Measurements from ENCODE around the gene VIPR1.

VIPR1 gene

DNA sequence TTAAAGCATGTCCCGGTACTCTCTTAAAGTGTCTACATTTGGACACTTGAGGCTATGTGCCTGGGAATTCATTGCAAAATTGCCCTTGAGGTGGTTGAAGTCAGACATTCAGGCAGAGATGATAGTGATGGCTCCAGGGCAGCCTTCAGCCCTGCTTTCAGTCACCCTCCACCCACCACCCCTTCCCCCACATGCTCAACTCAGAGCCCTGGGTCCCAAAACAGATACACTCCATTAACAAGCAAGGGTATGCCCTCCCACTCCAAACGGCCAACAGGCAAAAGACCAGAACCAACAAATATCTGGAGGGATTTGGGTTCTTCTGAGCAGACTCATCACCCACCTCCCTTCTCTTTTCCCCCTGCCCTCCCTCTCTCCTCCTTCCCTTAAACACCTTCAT is 29.9 kb upstream of the VIPR1 start:
- no peak overlapping the region for H3K4me3 ChIP-seq (ENCODE audit: low read depth, low read length)
- in situ Hi-C loops (cut with HindIII; ENCODE audit: low sequenced_read_pairs): no loop called here
- DNase-seq (ENCODE audit: low read depth, low spot score): no peak
- TF ChIP-seq, protein P1, sequence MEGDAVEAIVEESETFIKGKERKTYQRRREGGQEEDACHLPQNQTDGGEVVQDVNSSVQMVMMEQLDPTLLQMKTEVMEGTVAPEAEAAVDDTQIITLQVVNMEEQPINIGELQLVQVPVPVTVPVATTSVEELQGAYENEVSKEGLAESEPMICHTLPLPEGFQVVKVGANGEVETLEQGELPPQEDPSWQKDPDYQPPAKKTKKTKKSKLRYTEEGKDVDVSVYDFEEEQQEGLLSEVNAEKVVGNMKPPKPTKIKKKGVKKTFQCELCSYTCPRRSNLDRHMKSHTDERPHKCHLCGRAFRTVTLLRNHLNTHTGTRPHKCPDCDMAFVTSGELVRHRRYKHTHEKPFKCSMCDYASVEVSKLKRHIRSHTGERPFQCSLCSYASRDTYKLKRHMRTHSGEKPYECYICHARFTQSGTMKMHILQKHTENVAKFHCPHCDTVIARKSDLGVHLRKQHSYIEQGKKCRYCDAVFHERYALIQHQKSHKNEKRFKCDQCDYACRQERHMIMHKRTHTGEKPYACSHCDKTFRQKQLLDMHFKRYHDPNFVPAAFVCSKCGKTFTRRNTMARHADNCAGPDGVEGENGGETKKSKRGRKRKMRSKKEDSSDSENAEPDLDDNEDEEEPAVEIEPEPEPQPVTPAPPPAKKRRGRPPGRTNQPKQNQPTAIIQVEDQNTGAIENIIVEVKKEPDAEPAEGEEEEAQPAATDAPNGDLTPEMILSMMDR (IDR thresholded peaks at IDR 0.05; ENCODE audit: low read depth, low read length): no peak

DNA sequence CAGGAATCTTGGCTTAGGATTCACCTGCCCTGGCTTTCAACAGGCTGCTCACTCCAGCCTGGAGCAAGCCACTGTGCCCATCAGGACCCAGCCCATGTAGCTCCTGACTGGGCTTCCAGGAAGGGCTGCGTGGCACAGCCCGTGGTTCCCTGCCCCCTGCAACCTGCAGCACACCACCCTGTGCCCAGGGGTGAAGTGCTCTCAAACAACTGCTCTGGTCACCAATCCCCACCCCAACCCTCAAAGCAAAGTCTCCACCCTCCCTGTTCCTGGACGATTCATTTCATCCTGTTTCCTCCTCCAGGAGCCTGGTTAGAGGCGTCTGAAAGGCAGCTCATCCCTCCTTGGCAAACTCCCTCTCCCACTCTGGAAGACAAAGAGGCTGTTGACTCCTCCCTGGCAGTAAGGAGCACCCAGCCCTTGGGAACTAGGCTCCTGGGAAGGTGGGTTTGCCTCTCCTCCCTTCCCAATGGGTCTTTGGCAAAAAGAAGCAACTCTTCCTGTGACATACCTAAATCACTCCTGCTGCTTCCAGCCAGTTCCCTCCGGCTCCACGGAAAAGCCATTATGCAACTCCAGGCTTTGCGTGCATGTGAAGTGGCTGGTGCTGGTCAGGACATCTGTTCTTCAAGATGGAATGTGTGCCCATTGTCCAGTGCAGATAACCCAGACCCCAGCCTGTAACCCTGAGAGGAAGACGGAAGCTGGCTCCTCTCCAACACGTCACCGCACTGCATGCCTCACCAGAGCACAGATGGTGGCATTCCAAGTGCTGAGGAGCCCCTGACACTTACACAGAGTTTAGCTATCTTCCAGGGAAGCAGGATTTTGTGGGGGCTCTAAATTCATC is 29.1 kb upstream of the VIPR1 start:
- DNase-seq (ENCODE audit: low read depth, low spot score): no peak

DNA sequence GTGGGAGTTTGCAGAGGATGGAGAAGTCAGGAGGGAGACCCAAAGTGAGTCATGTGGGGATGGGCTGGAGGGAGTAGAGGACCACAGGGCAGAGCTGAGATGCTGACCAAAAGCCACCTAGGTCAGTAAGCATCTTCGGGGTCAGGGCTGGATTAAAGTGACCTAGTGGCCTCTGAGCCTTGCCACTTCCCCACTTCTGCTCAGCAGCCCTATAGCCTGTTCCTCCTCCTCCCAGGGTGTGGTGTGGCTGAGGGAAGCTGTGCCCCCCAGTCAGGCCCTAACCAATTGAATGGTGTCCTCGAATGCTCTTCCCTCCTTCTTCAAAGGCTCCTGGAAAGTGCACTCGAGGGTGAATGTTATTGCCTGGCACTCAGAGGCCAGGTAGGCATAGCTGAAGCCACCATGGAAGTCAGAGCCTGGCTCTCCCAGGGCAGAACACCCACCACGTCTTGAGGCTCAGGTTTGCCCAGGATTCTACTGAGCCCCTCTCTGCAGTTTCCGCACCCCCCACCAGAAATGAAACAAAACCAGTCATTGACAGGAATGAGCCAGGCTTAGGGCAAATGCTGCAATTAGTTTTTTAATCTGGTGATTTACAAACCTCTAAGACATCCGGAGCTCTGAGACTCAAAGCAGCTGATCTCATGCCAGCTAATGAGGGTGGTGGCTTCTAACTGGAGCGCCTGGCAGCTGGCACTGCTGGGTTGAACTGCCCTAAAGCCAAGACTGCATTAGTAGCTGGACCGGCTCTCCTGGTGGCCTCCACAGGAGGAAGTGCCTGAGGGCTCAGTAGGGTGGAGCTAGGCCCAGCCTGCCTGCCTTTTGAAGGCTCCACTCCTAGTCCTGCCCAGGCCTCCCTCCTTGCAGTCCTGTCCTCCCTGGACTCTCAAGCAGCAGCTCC is 26.0 kb upstream of the VIPR1 start:
- DNase-seq (ENCODE audit: low read depth, low spot score): no peak
- in situ Hi-C loops (cut with HindIII; ENCODE audit: low sequenced_read_pairs): no loop called here
- TF ChIP-seq, protein P1 (IDR thresholded peaks at IDR 0.05; ENCODE audit: low read depth, low read length): no peak
- no peak overlapping the region for H3K4me3 ChIP-seq (ENCODE audit: low read depth, low read length)

More for the DNA sequence above, 29.1 kb upstream of the VIPR1 start:
- no peak overlapping the region for H3K4me3 ChIP-seq (ENCODE audit: low read depth, low read length)
- TF ChIP-seq, protein P1 (IDR thresholded peaks at IDR 0.05; ENCODE audit: low read depth, low read length): no peak
- in situ Hi-C loops (cut with HindIII; ENCODE audit: low sequenced_read_pairs): no loop called here

DNA sequence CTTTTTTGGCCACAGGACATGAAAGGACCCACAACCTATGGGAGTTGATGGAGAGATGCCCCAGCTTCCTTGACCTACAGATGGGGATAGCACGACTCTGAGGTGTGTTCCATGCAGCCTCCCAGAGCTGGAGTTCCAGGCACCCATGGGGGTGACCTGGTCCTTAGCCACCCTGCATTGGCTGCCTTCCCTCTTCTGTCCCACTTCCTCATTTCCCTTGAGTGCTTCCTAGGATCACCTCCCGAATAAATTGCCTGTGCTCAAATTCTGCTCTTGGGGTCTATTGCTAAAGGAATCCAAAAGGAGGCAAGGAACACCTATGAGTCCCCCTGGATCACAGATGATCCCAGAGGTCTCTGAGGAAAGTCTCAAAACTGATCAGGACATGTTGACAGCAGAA is 24.7 kb upstream of the VIPR1 start:
- in situ Hi-C loops (cut with HindIII; ENCODE audit: low sequenced_read_pairs): no loop called here
- no peak for DNase-seq (ENCODE audit: low read depth, low spot score)
- TF ChIP-seq, protein P1 (IDR thresholded peaks at IDR 0.05; ENCODE audit: low read depth, low read length): no peak
- no peak overlapping the region for H3K4me3 ChIP-seq (ENCODE audit: low read depth, low read length)

DNA sequence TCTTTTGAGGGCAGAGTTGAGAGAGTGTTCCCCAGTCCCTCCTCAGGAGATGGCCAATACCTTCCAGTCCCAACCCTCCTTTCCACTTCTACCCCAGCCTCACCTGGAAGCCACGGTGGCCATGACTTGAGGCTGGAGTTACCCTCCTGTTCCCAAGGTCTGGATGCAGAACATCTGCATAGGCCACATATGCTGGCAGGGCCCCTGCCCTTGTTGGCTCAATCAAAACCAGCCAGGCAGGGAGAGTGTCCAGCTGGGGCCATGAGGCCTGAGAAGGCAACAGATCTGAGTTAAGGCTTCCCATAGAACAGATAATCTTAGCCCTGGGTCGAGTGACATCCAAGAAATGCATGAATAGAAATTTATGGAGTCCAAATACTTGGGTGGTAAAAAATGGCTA is 23.6 kb upstream of the VIPR1 start:
- no peak overlapping the region for H3K4me3 ChIP-seq (ENCODE audit: low read depth, low read length)
- TF ChIP-seq, protein P1 (IDR thresholded peaks at IDR 0.05; ENCODE audit: low read depth, low read length): no peak
- DNase-seq (ENCODE audit: low read depth, low spot score): no peak
- in situ Hi-C loops (cut with HindIII; ENCODE audit: low sequenced_read_pairs): no loop called here

DNA sequence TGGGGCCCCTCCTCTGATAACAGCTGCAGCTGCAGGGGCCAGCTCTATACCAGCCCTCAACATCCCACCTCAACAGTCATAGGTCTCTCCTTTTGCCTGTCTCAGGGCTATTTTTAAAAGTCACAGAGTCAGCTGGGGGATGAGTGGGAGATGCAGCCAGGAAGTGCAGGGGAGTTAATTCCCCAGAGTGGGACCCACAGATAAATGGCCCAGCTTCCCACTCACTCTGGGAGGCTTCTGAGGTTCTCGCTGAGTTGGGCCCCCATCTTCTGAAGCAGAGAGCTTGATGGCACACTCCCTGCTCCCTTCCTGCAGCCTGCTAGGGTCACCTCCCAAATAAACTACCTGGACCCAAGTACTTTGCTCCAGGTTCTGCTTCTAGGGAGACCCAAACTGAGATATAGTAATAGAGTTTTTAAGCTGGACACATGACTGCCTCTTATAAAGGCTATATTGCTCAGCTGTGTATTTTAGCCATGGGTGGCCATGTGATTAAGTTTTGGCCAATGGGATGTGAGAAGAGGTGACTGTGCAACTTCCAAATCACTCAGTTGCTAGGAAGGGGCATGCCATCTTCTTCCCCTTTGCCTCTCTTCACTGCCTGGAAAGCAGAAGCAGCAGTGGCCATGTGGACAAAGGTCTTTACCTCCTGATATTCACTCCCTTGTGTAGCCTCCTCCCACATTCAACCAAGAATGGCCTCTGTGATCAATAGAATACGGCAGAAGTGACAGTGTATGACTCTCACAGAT is 15.5 kb upstream of the VIPR1 start:
- in situ Hi-C loops (cut with HindIII; ENCODE audit: low sequenced_read_pairs): no loop called here
- TF ChIP-seq, protein P1 (IDR thresholded peaks at IDR 0.05; ENCODE audit: low read depth, low read length): no peak
- H3K4me3 ChIP-seq (ENCODE audit: low read depth, low read length): no peak overlapping the region
- DNase-seq (ENCODE audit: low read depth, low spot score): no peak
